Loucy (cell line): ENCODE measurements around the gene DPH6.

Experiments used
- H2AFZ ChIP-seq: fragments of 200-600 bp; sonication (generic); 2 replicates; pipeline ENCODE4 v1.6.0; 2016; ENCODE audit warnings: antibody characterized with exemption, mild to moderate bottlenecking, low read length, moderate library complexity
- H3F3A ChIP-seq: fragments of 200-600 bp; 2 replicates; pipeline ENCODE4 v1.6.0; 2016; ENCODE audit warnings: antibody characterized with exemption, low read depth, mild to moderate bottlenecking
- H3K27me3 ChIP-seq: fragments of 200-600 bp; sonication (generic); 2 replicates; pipeline ENCODE4 v1.6.1; 2014; ENCODE audit warnings: low read length, mild to moderate bottlenecking; ENCODE audit not compliant: insufficient read depth, poor library complexity, severe bottlenecking
- H3K36me3 ChIP-seq: fragments of 200-600 bp; sonication (generic); 2 replicates; pipeline ENCODE4 v1.6.1; 2016; ENCODE audit warnings: low read length; ENCODE audit not compliant: insufficient read depth
- H3K4me1 ChIP-seq: fragments of 200-600 bp; sonication (generic); 2 replicates; pipeline ENCODE4 v1.5.1; 2014; ENCODE audit warnings: low read length, mild to moderate bottlenecking; ENCODE audit not compliant: insufficient read depth, poor library complexity, severe bottlenecking
- H3K4me2 ChIP-seq: fragments of 200-600 bp; sonication (generic); 2 replicates; pipeline ENCODE4 v1.6.0; 2014; ENCODE audit warnings: antibody characterized with exemption, low read length, low read depth, mild to moderate bottlenecking; ENCODE audit not compliant: poor library complexity, severe bottlenecking
- H3K4me3 ChIP-seq: fragments of 200-600 bp; sonication (generic); 2 replicates; pipeline ENCODE4 v1.5.1; 2014; ENCODE audit warnings: low read length, mild to moderate bottlenecking, mixed read lengths; ENCODE audit not compliant: poor library complexity, severe bottlenecking
- H3K79me2 ChIP-seq: fragments of 200-600 bp; sonication (generic); 2 replicates; pipeline ENCODE4 v1.6.1; 2014; ENCODE audit warnings: low read length; ENCODE audit not compliant: insufficient read depth
- H3K9ac ChIP-seq: fragments of 200-600 bp; sonication (generic); 2 replicates; pipeline ENCODE4 v1.6.0; 2014; ENCODE audit warnings: mild to moderate bottlenecking, low read depth, low read length, moderate library complexity; ENCODE audit not compliant: poor library complexity, severe bottlenecking
- H3K9me2 ChIP-seq: fragments of 200-600 bp; sonication (generic); replicated peaks from 2 replicates; pipeline ENCODE4 v1.6.1; 2016; ENCODE audit warnings: low read depth, low read length, mixed read lengths
- H3K9me3 ChIP-seq: fragments of 200-600 bp; sonication (generic); 2 replicates; pipeline ENCODE4 v1.6.1; 2014; ENCODE audit warnings: mild to moderate bottlenecking, antibody characterized with exemption, low read length, low read depth; ENCODE audit not compliant: insufficient read depth
- H4K20me1 ChIP-seq: fragments of 200-600 bp; sonication (generic); 2 replicates; pipeline ENCODE4 v1.6.0; 2014; ENCODE audit warnings: antibody characterized with exemption, low read length, mild to moderate bottlenecking; ENCODE audit not compliant: insufficient read depth, poor library complexity, severe bottlenecking
- CTCF ChIP-seq: fragments of 200-600 bp; sonication (generic); conservative IDR thresholded peaks from 2 replicates; pipeline ENCODE4 v1.5.1; 2014; ENCODE audit warnings: mild to moderate bottlenecking, antibody characterized with exemption, low read length
- EZH2phosphoT487 ChIP-seq: fragments of 200-600 bp; IDR thresholded peaks from 2 replicates; pipeline ENCODE4 v1.6.1; 2018; ENCODE audit warnings: antibody characterized with exemption, mild to moderate bottlenecking, moderate library complexity, borderline replicate concordance

DPH6 gene

GRCh38 chr15:35477312-35478262 lies 68.4 kb downstream of the DPH6 start:
- H3K9me3 ChIP-seq, result no peaks in the 10 kb centered on the region
- H3K27me3 ChIP-seq, result no peaks in the 10 kb centered on the region
- no peak overlapping the region for H2AFZ ChIP-seq
- H3K4me2 ChIP-seq, result no peak overlapping the region
- no peak overlapping the region for H3K4me3 ChIP-seq
- no peaks in the 10 kb centered on the region for H4K20me1 ChIP-seq
- no peaks in the 10 kb centered on the region for H3F3A ChIP-seq
- TF ChIP-seq CTCF (no peak), EZH2phosphoT487 (no peak)
- H3K4me1 ChIP-seq, result peaks cover 37% of the 10 kb centered on the region
- no peaks in the 10 kb centered on the region for H3K9me2 ChIP-seq
- no peaks in the 10 kb centered on the region for H3K36me3 ChIP-seq
- H3K9ac ChIP-seq, result no peak overlapping the region
- H3K79me2 ChIP-seq, result no peaks in the 10 kb centered on the region

GRCh38 chr15:35471024-35471423 lies 74.9 kb downstream of the DPH6 start:
- no peaks in the 10 kb centered on the region for H3K9me2 ChIP-seq
- no peak overlapping the region for H3K9ac ChIP-seq
- no peaks in the 10 kb centered on the region for H3K27me3 ChIP-seq
- H3K36me3 ChIP-seq, result no peaks in the 10 kb centered on the region
- no peaks in the 10 kb centered on the region for H3K4me1 ChIP-seq
- no peak overlapping the region for H2AFZ ChIP-seq
- H3K79me2 ChIP-seq, result no peaks in the 10 kb centered on the region
- H3F3A ChIP-seq, result no peaks in the 10 kb centered on the region
- H4K20me1 ChIP-seq, result no peaks in the 10 kb centered on the region
- TF ChIP-seq CTCF, result no peak
- TF ChIP-seq EZH2phosphoT487, result no peak
- no peak overlapping the region for H3K4me3 ChIP-seq
- no peak overlapping the region for H3K4me2 ChIP-seq
- no peaks in the 10 kb centered on the region for H3K9me3 ChIP-seq

- Histone ChIP-seq H4K20me1 (no peaks in the 10 kb centered on the region), H3K79me2 (no peaks in the 10 kb centered on the region), H2AFZ (no peak overlapping the region), H3K9ac (no peak overlapping the region), H3K9me2 (no peaks in the 10 kb centered on the region), H3K4me3 (no peak overlapping the region), H3K9me3 (no peaks in the 10 kb centered on the region), H3K36me3 (no peaks in the 10 kb centered on the region), H3K27me3 (no peaks in the 10 kb centered on the region), H3F3A (no peaks in the 10 kb centered on the region), H3K4me2 (no peak overlapping the region), H3K4me1 (no peaks in the 10 kb centered on the region)
- TF ChIP-seq CTCF (no peak), EZH2phosphoT487 (no peak)
Observed at GRCh38 chr15:35470441-35470840, 75.5 kb downstream of the DPH6 start.
